OCI-LY1 (cell line): Measurements from ENCODE around the gene SCYL3.

ENCODE experiments used
- H2AFZ ChIP-seq: fragments of 200-600 bp; sonication (generic), shearing (Covaris generic); 2 replicates; pipeline ENCODE4 v1.6.0; 2014; ENCODE audit warnings: antibody characterized with exemption, mild to moderate bottlenecking, low read length
- H3F3A ChIP-seq: fragments of 200-600 bp; sonication (generic), shearing (Covaris generic); 2 replicates; pipeline ENCODE4 v1.6.0; 2014; ENCODE audit warnings: mild to moderate bottlenecking, antibody characterized with exemption, low read length, moderate library complexity; ENCODE audit not compliant: insufficient read depth
- H3K27ac ChIP-seq: fragments of 200-600 bp; sonication (generic); 2 replicates; pipeline ENCODE4 v1.5.1; 2014; ENCODE audit warnings: low read length, mixed run types, mild to moderate bottlenecking, low read depth; ENCODE audit not compliant: poor library complexity, severe bottlenecking
- H3K27me3 ChIP-seq: fragments of 200-600 bp; sonication (generic); 2 replicates; pipeline ENCODE4 v1.6.0; 2014; ENCODE audit warnings: antibody characterized with exemption, mild to moderate bottlenecking, low read length, moderate library complexity; ENCODE audit not compliant: insufficient read depth
- H3K36me3 ChIP-seq: fragments of 200-600 bp; sonication (generic); 2 replicates; pipeline ENCODE4 v1.6.1; 2014; ENCODE audit warnings: mild to moderate bottlenecking, antibody characterized with exemption, low read length, moderate library complexity, mixed read lengths; ENCODE audit not compliant: insufficient read depth
- H3K4me1 ChIP-seq: fragments of 200-600 bp; sonication (generic); 2 replicates; pipeline ENCODE4 v1.5.1; 2014; ENCODE audit warnings: mild to moderate bottlenecking, low read length, moderate library complexity; ENCODE audit not compliant: insufficient read depth, severe bottlenecking
- H3K4me2 ChIP-seq: fragments of 200-600 bp; sonication (generic), shearing (Covaris generic); 2 replicates; pipeline ENCODE4 v1.6.1; 2014; ENCODE audit warnings: low read length
- H3K4me3 ChIP-seq: fragments of 200-600 bp; sonication (generic); 2 replicates; pipeline ENCODE4 v1.5.1; 2014; ENCODE audit warnings: low read length, low read depth, mild to moderate bottlenecking, mixed read lengths; ENCODE audit not compliant: poor library complexity, severe bottlenecking
- H3K79me2 ChIP-seq: fragments of 200-600 bp; shearing (Covaris generic); 2 replicates; pipeline ENCODE4 v1.6.1; 2016; ENCODE audit warnings: mixed run types, low read length, mixed read lengths; ENCODE audit not compliant: insufficient read depth
- H3K9ac ChIP-seq: fragments of 200-600 bp; sonication (generic), shearing (Covaris generic); 2 replicates; pipeline ENCODE4 v1.6.1; 2014; ENCODE audit warnings: mild to moderate bottlenecking, low read length, mixed read lengths
- H3K9me2 ChIP-seq: fragments of 200-600 bp; sonication (generic), shearing (Covaris generic); 2 replicates; pipeline ENCODE4 v1.6.1; 2014; ENCODE audit warnings: low read depth, mild to moderate bottlenecking, low read length, mixed read lengths
- H3K9me3 ChIP-seq: fragments of 200-600 bp; shearing (Covaris generic); 2 replicates; pipeline ENCODE4 v1.6.1; 2014; ENCODE audit warnings: low read length, mixed read lengths
- H4K20me1 ChIP-seq: fragments of 200-600 bp; sonication (generic), shearing (Covaris generic); 2 replicates; pipeline ENCODE4 v1.6.0; 2016; ENCODE audit warnings: mild to moderate bottlenecking, low read length; ENCODE audit not compliant: insufficient read depth
- EZH2 ChIP-seq: fragments of 200-600 bp; sonication (generic), shearing (Covaris generic); IDR thresholded peaks from 2 replicates; pipeline ENCODE4 v1.8.0; 2017; ENCODE audit warnings: borderline replicate concordance, mixed run types, mild to moderate bottlenecking, antibody characterized with exemption, low read length, moderate library complexity, mixed read lengths
- TF ChIP-seq, protein P1 (sequence below): fragments of 200-600 bp; sonication (generic), shearing (Covaris generic); IDR thresholded peaks from 2 replicates; pipeline ENCODE4 v1.5.1; 2017; ENCODE audit warnings: mild to moderate bottlenecking, antibody characterized with exemption, low read length, moderate library complexity, mixed read lengths

SCYL3 gene

DNA sequence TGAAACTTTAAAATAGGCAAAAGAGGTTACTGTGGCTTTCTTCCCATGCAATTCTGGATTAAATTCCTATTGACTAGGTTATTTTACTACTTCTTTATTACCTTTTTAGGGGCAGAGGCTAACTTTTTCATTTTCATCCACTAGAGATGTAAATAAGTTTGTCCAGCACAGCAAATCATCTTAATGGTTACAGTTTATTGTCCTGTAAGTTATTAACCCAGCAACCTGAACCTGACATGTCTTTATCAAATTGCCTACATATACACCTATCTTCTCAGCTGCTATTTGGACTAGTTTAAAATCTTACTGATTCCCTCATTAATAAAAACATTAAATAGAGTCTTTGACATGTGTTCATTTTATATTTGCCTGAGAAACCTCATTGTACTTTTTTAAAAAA is 6.9 kb upstream of the SCYL3 start:
- H3K79me2 ChIP-seq, result no peaks in the 10 kb centered on the region
- H3K4me3 ChIP-seq, result no peak overlapping the region
- H3K36me3 ChIP-seq, result no peaks in the 10 kb centered on the region
- H4K20me1 ChIP-seq, result no peaks in the 10 kb centered on the region
- no peak overlapping the region for H3K27ac ChIP-seq
- TF ChIP-seq EZH2, result no peak
- no peaks in the 10 kb centered on the region for H3K9me2 ChIP-seq
- no peaks in the 10 kb centered on the region for H3K9me3 ChIP-seq
- no peak overlapping the region for H3K4me2 ChIP-seq
- no peaks in the 10 kb centered on the region for H3F3A ChIP-seq
- H2AFZ ChIP-seq, result no peak overlapping the region
- peaks cover 8% of the 10 kb centered on the region; the same call in 1 of the 2 replicates for H3K27me3 ChIP-seq
- H3K9ac ChIP-seq, result no peak overlapping the region
- H3K4me1 ChIP-seq, result no peaks in the 10 kb centered on the region

DNA sequence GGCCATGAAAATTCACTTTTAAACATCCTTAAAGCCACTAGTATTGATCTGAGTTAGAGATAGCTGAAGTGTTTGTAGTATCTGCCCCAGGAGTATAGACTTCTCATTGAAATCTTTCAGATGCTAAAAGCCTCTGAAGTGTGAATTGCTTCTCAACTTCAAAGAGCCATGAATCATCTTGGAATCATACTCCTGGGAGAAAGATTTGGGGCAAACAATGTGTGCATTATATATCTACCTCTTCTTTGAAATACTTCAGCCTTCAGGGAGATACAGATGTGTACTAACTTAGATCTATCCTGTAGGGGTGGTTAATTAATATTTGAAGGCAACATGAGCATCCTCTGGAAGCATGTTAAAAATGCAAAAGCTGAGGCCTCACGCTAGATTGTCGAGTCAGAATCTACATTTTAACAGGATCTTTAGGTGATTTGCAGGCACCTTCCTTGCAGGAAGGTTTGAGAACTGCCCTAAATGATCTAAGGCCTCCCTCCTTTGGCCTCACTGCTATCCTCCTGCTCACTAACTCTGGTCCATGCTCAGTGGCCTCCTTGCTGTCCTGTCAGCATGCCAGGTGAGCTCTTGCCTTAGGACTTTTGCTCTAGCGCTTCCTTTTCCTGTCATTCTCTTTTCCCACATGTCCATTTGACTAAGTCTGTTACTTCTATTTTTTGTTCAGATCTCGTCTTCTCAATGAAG is 6.0 kb upstream of the SCYL3 start:
- Histone ChIP-seq H3K27me3 (peaks cover 8% of the 10 kb centered on the region; the same call in 1 of the 2 replicates), H3K4me2 (no peak overlapping the region), H3K79me2 (no peaks in the 10 kb centered on the region), H3F3A (no peaks in the 10 kb centered on the region), H3K27ac (no peak overlapping the region), H3K9ac (no peak overlapping the region), H4K20me1 (no peaks in the 10 kb centered on the region), H3K9me3 (no peaks in the 10 kb centered on the region), H3K4me1 (peaks cover 2% of the 10 kb centered on the region), H3K36me3 (no peaks in the 10 kb centered on the region), H3K9me2 (no peaks in the 10 kb centered on the region), H2AFZ (no peak overlapping the region), H3K4me3 (no peak overlapping the region)
- no peak for TF ChIP-seq EZH2
- TF ChIP-seq, protein P1, sequence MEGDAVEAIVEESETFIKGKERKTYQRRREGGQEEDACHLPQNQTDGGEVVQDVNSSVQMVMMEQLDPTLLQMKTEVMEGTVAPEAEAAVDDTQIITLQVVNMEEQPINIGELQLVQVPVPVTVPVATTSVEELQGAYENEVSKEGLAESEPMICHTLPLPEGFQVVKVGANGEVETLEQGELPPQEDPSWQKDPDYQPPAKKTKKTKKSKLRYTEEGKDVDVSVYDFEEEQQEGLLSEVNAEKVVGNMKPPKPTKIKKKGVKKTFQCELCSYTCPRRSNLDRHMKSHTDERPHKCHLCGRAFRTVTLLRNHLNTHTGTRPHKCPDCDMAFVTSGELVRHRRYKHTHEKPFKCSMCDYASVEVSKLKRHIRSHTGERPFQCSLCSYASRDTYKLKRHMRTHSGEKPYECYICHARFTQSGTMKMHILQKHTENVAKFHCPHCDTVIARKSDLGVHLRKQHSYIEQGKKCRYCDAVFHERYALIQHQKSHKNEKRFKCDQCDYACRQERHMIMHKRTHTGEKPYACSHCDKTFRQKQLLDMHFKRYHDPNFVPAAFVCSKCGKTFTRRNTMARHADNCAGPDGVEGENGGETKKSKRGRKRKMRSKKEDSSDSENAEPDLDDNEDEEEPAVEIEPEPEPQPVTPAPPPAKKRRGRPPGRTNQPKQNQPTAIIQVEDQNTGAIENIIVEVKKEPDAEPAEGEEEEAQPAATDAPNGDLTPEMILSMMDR, result no peak

DNA sequence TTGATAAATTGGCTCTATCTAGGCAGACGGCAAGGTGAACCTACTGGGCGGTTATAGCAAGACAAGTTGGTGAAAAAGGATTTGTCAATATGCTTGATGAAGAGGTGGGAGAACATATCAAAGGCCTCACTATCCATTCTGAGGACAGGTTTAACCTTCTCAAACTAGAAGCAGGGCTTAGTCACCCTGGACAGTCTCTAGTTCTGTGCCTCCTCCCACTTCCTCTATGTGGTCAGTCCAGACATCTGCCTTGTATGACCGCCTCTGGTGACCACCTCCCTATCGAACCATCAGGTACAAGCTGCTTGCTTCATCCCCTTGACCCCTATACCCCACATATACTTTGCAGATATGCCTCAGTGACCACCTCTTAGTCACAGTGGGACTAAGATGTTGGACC is 2.3 kb upstream of the SCYL3 start:
- Histone ChIP-seq H3K4me1 (peaks cover 24% of the 10 kb centered on the region), H3K36me3 (no peaks in the 10 kb centered on the region), H3K4me2 (no peak overlapping the region), H3K79me2 (peaks cover 10% of the 10 kb centered on the region), H3K27me3 (0 out of 2 replicates have a peak, but pooled peaks cover 5% of the 10 kb centered on the region), H3K27ac (no peak overlapping the region), H3K4me3 (no peak overlapping the region), H3K9ac (no peak overlapping the region), H2AFZ (no peak overlapping the region), H3K9me3 (no peaks in the 10 kb centered on the region), H3F3A (no peaks in the 10 kb centered on the region), H4K20me1 (no peaks in the 10 kb centered on the region), H3K9me2 (no peaks in the 10 kb centered on the region)
- TF ChIP-seq, protein P1, result no peak
- no peak for TF ChIP-seq EZH2
